HG02970 (cell line): Measurements from ENCODE around the gene KIF16B.
"Not testable (repeated sequence)": the region's sequence is repeated elsewhere in the genome, so short reads cannot be mapped to it uniquely, and the experiment has no call there.

Experiments used
- ATAC-seq: cut with Tn5 transposase; IDR thresholded peaks from one replicate; pipeline ENCODE4 v1.9.1; 2021; ENCODE audit warnings: mild to moderate bottlenecking, moderate library complexity, moderate number of reproducible peaks; ENCODE audit not compliant: unreplicated experiment, low FRiP score

KIF16B gene

DNA sequence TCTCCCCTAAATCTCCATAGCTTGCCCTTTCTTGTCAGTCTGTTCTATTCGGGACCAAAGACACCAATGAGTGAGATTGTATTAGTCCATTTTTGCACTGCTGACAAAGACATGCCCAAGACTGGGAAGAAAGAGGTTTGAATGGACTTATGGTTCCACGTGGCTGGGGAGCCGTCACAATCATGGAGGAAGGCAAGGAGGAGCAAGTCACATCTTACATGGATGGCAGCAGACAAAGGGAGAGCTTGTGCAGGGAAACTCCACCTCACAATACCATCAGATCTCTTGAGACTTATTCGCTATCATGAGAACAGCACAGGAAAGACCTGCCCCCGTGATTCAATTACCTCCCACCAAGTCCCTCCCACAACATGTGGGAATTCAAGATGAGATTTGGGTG, 133.7 kb downstream of the KIF16B start:
- not testable (repeated sequence) for ATAC-seq

DNA sequence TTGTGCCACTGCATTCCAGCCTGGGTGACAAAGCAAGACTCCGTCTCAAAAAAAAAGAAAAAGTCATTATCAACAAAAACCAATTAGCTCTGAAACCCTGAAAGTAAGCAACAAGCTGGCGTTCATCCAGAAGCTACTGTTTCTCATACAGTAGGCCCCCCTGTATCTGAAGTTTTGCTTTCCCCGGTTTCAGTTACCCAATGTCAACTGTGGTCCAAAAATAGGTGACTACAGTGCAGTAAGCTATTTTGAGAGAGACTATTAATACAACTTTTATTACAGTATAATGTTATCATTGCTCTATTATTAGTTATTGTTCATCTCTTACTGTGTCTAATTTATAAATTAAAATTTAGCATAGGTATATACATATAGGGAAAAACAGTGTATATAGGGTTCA, 135.1 kb downstream of the KIF16B start:
- no peak for ATAC-seq

DNA sequence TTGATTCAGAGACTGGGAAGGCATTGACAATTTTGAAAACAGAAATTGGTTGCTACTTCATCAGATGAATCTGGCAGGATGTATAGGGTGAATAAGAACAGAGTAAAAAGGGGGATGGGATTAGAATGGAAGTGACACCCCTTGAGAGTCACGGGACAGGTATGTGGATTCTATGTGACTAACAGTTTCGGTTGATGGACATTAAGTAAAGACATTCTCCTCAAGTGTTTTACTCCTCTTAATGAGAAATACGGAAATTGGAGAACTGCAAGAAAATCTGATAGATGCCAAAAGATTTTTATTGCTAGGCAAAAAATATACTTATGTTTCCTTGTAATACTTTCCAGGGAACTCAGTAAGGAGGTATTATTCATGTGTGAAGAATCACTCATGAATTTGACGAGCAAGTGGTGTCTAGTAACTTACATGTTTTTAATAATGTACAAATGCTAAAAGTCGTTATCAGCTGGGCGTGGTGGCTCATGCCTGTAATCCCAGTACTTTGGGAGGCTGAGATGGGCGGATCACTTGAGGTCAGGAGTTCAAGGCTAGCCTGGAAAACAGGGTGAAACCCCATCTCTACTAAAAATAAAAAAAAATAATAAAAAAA, 135.8 kb downstream of the KIF16B start:
- no peak for ATAC-seq

DNA sequence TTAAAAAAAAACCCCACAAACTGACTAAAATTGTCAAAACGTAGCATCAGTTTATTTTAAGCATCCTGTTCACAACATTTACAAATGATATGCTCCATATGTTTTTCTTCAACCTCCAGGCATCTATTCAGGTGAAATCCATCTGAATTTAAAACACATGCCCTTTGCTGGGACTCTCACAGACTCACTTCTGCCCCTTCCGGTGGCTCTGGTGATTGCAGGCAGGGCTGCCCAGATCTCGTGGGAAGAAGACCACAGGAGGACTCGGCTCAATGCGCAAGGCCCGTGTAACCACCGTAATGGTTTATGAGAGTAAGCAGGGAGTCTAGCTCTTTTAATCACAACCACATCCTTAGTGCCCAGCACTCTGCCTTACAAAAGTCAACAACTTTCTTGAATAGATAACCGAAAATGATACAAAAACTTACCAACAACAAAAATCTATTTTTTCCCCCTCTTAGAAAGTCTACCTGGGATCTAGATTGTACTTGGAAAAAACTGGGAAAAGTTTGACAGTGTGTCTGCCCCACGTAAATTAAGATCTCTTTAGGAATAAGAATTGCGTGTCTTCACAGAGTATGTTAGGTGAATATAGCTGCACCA, 139.1 kb downstream of the KIF16B start:
- no peak for ATAC-seq

DNA sequence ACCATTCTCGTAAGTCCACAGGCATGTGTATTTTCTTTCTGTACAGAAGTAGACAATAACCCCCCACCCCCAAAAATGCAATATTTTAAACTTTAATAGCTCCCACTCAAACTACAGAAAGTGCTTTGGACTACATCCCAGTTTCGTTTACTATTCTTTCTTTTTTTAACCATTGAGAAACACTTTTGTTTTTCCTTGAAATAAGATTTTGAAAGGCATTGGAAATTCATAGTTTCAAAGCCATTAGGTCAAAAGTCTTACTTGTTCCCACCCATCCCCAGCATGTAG, 140.0 kb downstream of the KIF16B start:
- ATAC-seq, result no peak

DNA sequence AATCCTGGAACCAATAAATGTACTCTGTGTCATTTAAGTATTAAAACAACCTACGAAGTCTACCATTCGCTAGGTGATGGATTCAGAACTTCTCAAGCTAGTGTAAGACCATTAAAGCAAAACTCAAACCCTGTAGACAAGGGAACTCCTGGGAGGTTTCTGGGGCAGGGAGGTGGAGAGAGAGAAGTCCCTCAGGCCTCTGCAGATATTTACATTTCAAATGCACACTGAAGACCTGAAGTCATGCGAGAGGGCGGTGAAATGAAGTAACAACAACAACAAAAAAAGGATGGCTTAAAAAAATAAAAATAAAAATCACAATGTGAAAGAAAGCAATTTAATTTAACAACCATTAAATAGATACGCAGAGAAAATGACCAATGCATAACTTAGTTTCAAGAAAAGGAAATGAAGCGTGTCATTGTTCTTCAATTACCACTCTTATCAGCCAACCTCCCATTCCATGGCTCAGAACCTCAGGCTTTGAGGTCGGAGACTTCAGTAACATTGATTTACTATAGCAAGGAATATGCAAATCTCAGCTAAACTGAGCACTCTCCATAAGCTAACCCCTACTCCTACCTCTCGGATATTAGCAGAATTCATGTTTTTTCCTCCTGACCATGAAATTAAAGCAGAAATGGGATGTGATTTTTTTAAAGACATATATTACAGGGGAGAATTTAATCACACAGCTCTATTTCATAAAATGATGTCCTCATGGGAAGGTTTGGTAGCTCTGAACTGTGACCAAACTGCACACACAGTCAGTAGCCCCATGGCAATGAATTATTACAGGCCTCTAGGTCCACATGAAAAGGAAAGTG, 140.6 kb downstream of the KIF16B start:
- no peak for ATAC-seq

DNA sequence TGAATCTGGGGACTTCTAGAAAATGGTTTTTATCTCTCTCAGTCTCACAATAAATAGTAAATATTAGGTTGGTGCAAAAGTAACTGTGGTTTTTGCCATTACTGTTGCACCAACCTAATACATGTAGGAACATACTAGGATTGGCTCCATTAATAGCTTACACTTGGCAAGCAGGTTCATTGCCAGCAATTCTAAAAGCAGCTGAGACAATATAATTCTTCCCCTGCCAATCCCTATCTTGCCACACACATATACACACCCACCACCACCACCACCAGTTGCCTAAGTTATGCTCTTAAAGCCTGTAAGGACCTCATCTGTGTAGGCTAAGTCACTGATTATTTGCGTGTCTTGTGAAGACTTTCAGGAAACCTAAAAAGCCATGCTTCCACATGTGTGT, 145.1 kb downstream of the KIF16B start:
- no peak for ATAC-seq

DNA sequence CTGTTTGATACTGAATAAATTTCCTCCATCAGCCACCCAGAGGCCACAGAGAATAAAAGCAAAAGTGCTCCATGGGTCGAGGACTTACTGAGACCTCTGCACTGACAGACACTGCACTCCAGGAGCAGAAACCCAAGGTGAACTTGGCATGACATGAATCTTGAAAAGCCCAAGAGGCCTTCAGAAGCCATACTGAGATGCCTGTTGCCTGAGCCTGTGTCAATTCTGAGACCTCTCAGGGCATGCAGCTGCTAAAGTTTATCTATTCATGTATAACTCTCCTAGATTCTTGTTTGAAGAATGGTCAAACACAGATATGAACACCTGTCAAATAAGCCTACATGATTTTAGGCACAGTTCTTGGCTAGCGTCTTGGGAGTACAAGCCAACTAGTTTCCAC, 145.7 kb downstream of the KIF16B start:
- ATAC-seq, result no peak

DNA sequence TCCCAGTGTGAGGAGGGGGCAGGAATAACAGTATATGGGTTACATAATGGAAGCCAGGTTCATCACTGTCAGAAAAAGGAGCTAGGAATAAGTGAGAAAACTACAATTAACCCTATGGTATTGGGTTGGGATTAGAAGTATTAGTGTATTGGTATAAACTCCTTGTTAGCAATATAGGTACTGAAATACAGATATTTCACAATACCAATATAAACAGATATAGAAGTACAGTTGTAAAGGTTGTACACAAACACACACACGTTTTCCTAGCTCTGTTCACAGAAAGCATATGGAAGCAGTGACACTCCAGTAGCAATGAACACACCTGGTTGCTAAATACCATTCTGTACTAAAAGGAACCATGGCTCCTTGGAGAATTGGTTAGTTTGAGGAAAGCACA, 148.5 kb downstream of the KIF16B start:
- ATAC-seq, result no peak

DNA sequence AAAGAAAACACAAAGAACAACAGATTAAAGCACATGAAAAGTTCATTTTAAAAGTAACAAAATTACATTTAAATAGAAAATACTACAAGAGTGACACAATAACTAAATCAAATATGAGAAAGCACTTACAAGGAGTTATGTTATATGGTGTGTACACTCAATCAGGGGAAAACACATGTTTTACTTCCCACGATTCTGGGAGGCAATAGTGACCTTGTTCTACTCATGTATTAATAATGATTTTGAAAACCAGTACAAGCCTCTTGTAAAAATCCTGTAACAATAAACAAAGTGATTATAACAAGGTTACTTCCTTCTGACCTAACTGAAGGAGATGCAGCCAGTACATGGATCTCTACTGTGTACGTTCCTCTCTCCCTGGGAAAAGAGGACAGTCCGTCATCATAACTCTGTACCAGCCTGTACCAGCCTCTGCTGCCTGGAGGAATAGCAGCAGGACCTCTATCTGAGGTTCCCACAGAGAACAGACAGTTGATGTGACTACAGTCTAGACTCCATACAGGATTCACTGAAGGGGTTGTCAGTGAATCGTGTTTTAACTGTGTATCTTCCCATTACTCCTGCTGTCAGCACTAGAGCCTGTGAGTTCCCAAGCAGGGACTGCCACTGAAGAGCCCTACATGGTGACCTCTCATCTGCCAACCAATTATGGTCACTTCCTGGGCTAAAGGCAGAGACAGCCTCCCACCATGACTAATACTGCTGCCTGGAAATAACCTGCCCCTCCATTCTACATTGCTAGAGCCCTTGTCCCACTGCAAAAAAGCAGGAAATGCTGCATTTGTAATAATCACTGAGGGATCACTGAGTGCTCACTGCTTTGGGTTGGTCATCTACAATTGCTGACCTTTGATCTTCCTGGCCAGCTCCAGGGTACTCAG, 149.7 kb downstream of the KIF16B start:
- ATAC-seq, result no peak

DNA sequence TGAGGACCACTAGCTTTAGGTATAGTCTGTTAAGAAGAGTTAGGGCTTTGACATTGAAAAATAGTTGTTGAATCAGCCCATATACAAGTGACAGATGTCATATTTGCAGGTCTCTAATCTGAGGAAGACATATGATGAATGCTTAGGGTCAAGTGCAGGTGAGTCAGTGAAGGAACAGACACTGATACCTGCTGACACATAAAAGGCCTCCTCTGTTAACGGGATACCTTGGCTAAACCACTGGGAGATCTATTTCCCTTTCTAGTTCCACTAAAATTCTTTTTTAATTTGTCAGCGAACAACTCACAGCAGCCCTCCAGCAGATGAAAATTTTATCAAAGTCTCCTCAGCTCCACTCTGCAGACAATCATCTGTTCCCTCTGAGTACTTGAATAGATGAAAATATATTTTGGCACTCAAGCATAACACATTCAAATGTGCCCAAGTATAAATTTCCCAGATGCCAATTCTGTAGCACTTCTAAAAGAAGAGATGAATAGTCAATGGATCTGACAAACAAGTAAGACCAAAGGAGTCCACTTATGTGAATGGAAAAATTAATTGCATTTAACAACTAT, 154.0 kb downstream of the KIF16B start:
- no peak for ATAC-seq

DNA sequence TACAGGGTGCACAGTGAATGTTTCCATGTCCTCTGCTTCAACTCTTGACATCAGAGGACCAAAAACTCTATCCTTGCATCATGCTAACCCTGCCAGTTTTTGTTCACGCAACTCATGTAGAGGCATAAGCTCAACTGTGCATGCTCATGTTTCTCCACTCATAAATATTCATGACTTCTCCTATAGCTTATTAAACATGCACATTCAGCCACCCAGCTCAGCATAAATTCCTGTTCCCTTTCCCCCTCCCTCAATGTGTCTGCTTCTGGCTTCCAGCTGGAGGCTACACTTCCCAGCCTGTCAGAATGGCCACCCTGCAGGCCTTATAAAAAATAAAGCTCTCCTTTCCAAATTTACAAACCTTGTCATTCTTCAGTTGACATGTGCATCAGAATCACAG, 154.6 kb downstream of the KIF16B start:
- ATAC-seq, result no peak

DNA sequence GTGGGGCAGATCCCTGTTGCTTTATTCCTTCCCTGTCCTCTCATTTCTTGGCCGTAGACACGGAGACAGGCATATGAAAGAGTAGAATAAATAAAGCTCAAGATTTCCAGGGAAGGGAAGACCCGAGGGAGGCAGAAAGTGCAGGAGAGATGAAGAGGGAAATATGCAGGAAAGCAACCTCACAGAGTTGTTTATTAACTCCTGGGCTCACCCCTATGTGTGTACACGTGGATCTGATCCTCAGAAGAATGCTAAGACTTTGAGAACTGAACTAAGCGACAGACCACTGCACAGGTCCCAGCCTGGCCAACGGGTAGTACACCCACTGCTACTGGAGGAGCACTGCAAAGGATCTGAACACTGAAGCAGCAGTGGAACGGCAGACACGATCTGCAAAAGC, 156.2 kb downstream of the KIF16B start:
- no peak for ATAC-seq

DNA sequence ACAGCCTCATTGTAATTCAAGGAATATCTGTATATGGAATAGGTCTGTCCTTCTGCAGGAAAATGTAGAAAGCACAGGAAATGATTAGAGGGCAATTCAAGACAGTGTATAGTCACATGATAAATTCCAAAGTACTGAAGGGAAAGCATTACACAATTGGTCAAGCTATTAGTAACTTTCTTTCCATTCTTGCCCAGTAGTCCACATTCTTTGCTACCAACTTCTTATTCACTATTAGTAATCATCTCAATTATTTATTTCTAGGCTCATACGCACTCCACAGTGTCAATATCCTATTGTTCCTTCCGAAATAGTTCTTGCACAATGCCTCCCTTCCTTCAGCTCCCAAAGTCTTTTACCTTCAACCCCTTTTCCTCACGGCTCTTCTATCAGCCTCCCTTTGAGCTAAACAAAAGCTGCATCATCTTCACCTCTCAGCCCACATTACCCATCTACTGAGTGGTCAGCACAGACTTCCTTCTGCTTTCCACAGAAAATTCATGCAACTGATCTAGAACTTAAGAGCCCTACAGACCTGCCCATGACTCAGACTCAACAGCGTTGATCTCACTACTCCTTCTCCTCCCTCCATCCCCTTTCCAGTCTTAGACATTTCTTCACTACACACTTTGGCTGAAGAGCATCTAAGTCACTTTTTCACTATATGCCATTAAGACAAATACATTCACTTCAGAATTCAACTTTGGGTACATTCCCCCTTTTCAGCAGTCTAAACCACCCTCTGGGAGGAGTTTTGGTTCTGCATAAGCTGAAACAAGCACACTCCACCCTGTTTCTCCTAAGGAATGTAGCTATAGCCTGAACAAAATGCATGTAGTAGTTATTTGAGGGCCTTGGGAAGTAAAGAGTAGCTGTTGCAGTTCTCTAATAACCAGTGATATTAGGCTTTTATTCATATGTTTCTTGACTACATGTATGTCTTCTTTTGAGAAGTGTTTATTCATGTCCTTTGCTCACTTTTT, 157.9 kb downstream of the KIF16B start:
- ATAC-seq, result no peak

DNA sequence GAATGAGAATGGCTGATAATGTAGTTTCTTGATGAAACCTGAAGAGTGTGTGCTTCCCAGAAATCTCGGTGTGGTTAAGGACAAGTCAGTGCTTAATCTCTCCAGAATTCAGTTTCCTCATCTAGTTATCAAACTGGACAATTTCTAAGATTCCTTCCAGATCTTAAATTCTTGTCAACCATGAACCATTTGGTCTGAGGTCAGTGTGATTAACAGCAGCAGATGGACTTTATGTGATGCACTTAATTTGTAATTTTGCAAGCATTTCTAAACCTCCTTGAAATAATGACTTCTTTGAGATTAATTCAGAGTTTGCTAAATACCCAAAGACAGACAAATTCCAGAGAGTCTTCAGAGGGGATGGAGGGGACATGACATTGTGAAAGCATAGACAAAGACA, 160.3 kb downstream of the KIF16B start:
- ATAC-seq, result no peak

DNA sequence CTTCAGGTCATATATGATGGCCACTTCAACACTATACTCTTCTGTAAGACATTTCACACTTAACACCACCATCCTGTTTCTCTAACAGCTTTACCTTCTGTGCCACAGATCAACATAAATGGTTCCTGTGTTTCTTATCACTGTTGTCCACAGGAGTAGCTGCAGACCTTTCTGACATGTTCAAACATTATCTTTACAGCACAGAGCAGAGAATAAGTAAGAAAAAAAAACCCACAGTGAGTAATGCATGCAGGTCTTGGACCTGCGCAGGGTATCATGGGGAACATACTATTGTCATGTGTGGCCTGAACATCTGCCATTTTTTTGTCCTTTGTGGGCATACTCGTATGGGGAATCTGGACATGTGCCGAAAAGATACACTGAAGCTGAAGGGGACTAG, 161.9 kb downstream of the KIF16B start:
- no peak for ATAC-seq

DNA sequence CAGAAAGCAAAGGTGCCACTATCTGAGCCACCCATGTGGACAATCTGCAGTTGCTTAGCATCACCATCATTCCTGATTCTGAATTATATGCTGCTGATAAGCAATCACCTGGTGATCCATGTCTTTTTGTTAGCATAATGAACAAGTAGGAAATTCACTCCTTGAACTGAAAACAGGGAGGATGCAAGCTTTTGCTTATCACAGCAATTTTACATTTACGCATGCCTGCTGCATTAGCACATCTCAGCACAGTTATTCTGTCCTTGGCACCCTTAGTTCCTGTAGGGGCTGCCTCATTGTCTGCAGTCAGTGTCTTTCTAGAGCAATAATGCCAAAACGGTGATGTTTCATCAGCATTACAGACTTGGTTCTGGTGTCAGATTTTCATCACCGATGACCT, 162.6 kb downstream of the KIF16B start:
- ATAC-seq, result no peak

DNA sequence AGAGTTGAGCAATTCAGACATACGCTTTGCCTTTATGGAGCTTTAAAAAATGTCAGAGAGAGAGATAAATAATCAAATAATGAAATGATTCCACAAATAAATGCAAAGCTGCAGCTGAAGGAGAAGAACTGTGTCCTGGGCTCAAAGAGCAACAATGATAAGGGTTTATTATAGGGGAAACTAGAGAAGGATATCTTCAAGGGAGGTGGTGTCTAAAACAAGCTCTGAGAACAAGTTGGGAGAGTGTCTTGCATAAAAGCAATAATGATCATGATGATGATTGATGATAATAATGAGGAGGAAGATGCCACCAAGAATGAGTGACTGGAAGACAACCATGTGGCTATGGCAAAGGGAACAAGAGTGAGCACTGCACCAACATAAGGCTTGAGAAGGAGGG, 164.3 kb downstream of the KIF16B start:
- no peak for ATAC-seq

DNA sequence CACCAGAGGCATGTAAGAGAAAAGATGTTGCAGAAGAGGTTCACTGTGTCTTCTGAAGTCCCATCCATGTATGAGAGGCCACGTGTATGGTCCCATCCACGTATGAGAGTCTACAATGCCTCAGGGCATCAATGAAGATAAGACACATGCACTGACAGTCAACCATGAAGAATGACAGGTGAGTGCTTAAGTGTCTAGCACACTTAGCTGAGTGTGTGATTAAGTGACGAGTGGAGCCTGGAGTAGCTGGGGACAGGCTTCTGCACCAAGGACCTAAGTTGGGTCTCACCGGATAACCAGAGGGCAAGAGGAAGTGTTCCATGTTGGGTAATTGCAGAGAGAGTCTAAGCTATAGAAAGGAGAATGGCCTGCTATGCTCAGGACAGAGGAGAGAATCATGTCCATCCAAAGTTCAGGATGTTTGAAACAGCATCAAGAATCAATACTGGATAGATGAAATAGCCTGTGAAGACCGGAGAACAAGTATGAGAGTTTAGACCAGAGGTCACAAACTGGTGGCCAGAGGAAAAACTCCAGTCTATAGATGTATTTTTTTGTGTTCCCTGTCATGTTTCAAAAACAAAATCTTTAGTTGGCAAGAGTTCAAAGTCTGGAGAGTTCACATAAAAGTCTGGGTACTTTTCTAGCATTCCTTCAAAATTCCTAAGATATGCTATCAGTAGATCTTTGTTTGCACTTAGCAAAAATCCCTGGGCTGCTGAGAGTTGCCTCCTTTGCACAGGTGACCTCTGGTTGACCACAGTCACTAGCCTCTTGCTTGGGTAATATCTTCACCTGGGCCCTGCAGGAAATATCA, 165.8 kb downstream of the KIF16B start:
- no peak for ATAC-seq
